Right renal pelvis (tissue), 4 donors: ENCODE measurements around the gene TENM4. TPM values are rescaled to one million over a fixed set of nuclear protein-coding genes. Genes with fewer than 3 reads are reported as not detected.

ENCODE experiments used
- DNase-seq, 4 donors: peaks; one replicate each; pipeline ENCODE4 v3.0.0-alpha.2; 2013; ENCODE audit warnings: low read depth in 4 of 4, low spot score in 3 of 4, missing footprints in 1 of 4
- polyA plus RNA-seq, 4 donors: library from polyadenylated mRNA; unstranded; fragments of 120-200 nt; gene quantifications; one replicate each; pipeline ENCODE4 v1.2.1, GENCODE V29; 2013; ENCODE audit not compliant: insufficient read length in 4 of 4

Gene TENM4
- polyA plus RNA-seq, 4 donors: 19.9 to 26.6 (median 22.0) TPM

DNA sequence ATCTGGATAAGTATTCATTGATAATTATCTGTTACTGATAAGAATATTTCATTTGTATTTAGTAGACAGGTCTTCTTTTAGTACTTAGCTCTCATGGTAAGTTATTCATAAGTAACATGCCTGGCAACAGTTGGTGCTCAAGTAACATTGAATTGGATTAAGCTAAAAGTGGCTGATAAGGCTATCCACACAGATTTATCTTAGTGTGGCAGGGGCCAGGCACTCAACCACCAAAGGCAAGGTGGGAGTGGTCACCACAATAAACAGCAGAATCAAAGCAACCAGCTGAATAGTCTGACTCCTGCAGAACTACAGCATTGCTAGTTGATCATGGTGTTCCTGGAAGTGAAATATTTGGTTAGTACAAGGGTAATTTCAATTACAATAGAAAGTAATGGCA, 833.1 kb downstream of the TENM4 start:
- no peak for DNase-seq

DNA sequence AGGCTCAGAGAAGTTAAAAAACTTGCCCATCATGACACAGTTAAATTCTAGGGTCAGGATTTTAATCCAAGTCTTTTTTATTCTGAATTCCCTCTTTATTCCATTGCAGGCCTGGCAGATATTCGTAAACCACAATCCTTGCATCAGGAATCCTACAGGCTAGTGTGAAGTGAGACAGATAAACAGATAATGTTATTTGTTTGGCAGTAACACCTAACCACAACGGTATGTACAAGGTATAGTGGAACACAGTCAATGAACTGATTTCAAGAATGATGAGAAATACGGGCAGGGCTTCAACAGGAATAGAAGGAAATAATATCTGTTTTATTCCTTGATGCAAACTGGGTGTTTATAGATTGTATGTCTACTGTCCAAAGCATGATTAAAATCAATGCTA, 834.2 kb downstream of the TENM4 start:
- DNase-seq: no peak

DNA sequence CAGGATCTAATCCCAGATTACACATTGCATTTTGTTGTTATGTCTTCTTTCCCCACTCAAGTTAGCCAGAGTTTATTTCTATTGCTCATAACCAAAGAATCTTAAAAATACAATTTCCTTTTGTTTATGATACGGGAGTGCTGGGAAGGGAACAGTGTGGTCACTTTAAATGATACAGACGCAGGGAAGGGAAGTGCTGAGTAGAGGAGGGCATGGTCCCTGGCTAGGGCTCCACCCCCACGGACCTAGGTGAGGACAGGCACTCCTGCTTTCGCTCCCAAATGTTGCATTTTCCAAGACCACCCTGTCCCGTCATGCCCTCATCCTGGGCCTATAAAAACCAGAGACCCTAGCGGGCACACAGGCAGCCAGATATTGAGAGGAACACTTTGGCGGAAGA, 835.5 kb downstream of the TENM4 start:
- DNase-seq: no peak

DNA sequence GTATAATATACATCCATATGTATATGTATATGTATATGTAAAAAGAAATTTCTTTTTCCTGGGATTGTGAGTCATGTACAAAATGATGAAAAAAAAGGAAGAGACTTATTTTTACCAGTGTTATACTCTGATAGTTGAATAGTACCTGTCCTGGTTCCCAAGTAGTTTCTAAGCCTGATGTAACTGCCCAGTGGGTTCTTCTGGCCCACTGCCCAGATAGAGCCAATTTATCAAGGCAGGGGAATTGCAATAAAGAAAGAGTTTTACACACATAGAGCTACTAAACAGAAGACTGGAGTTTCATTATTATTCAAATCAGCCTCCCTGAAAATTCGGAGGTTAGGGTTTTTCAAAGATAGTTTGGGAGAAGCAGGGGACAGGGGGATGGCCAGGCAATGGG, 837.0 kb downstream of the TENM4 start:
- no peak for DNase-seq
